Smooth muscle cell of the brain vasculature (primary cell): ENCODE data around the gene COQ9.
"Not testable (repeated sequence)": the region's sequence is repeated elsewhere in the genome, so short reads cannot be mapped to it uniquely, and the experiment has no call there.

Source experiments
- DNase-seq: peaks from one replicate; pipeline ENCODE4 v3.0.0-alpha.2; 2012; ENCODE audit warnings: low read depth, low spot score

Gene COQ9

GRCh38 chr16:57447186-57447962 is at the start of gene COQ9, which contains the start of gene CIAPIN1:
Gene COQ9 (plus strand): TSS chr16:57447479. CDS start chr16:57447506, 27 bp downstream.
Gene CIAPIN1 (minus strand): TSS chr16:57447385. CDS start chr16:57440928, 6,457 bp downstream.
- peak; percentile 78 for DNase-seq

- not testable (repeated sequence) for DNase-seq
These were observed 49.8 kb upstream of the COQ9 start for GRCh38 chr16:57397493-57397892.

- DNase-seq, result no peak
These were observed 45.2 kb upstream of the COQ9 start for GRCh38 chr16:57401943-57402640.

- no peak for DNase-seq
These were observed 43.1 kb upstream of the COQ9 start, which contains the start of gene CCL17 for GRCh38 chr16:57403965-57404817. Gene CCL17 (plus strand): TSS chr16:57404767. CDS start chr16:57413933, 9,166 bp downstream.

GRCh38 chr16:57405097-57405496 is 42.2 kb upstream of the COQ9 start:
- DNase-seq, result no peak

GRCh38 chr16:57406881-57407280 is 40.4 kb upstream of the COQ9 start:
- DNase-seq, result no peak

- no peak for DNase-seq
These were observed 39.5 kb upstream of the COQ9 start for GRCh38 chr16:57407521-57408353.

GRCh38 chr16:57409065-57409464 is 38.2 kb upstream of the COQ9 start:
- no peak for DNase-seq

- no peak for DNase-seq
These were observed 37.2 kb upstream of the COQ9 start for GRCh38 chr16:57409870-57410587.

GRCh38 chr16:57411362-57411976 is 35.8 kb upstream of the COQ9 start:
- DNase-seq, result no peak

GRCh38 chr16:57412584-57412983 is 34.7 kb upstream of the COQ9 start:
- no peak for DNase-seq

- no peak for DNase-seq
These were observed 34.0 kb upstream of the COQ9 start for GRCh38 chr16:57413301-57413730.

- no peak for DNase-seq
These were observed 33.5 kb upstream of the COQ9 start for GRCh38 chr16:57413733-57414132.

- no peak for DNase-seq
These were observed 31.2 kb upstream of the COQ9 start for GRCh38 chr16:57416084-57416483.

GRCh38 chr16:57419506-57419905 is 27.8 kb upstream of the COQ9 start:
- no peak for DNase-seq

- peak; percentile 59 for DNase-seq
These were observed 25.0 kb upstream of the COQ9 start for GRCh38 chr16:57422026-57422944.

GRCh38 chr16:57423152-57423551 is 24.1 kb upstream of the COQ9 start:
- no peak for DNase-seq

- no peak for DNase-seq
These were observed 22.7 kb upstream of the COQ9 start for GRCh38 chr16:57424583-57424982.

- no peak for DNase-seq
These were observed 20.9 kb upstream of the COQ9 start for GRCh38 chr16:57426356-57426755.
